HG02763 (cell line): ENCODE data around the gene GRPR.

Experiments used
- ATAC-seq: cut with Tn5 transposase; IDR thresholded peaks from one replicate; pipeline ENCODE4 v1.9.1; 2021; ENCODE audit warnings: mild to moderate bottlenecking, moderate library complexity; ENCODE audit not compliant: unreplicated experiment

The GRPR gene

DNA sequence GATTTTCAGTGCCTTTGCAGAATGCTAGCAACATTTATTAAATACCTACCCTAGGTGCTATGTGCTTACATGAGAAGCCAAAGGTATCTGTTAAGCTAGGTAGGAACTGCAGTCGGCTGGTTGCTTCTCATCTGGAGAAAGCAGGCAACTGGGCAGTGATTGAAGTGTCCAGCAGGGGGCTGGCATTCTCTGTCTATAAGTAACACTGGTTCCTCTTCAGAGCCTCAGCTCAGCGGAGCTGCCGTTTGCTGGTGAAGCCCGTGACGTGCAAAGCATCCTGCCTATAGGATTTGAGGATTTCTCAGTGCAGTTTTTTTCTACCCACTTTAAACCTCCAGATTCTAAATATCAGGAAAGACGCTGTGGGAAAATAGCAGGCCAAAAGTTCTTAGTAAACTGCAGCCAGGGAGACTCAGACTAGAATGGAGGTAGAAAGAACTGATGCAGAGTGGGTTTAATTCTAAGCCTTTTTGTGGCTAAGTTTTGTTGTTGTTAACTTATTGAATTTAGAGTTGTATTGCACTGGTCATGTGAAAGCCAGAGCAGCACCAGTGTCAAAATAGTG lies at the start of gene GRPR:
TSS of gene GRPR (plus strand) at position 344 of the 565 bp plus-strand sequence. CDS start 389 bp downstream, outside the sequence.
- peak; percentile 61 for ATAC-seq

DNA sequence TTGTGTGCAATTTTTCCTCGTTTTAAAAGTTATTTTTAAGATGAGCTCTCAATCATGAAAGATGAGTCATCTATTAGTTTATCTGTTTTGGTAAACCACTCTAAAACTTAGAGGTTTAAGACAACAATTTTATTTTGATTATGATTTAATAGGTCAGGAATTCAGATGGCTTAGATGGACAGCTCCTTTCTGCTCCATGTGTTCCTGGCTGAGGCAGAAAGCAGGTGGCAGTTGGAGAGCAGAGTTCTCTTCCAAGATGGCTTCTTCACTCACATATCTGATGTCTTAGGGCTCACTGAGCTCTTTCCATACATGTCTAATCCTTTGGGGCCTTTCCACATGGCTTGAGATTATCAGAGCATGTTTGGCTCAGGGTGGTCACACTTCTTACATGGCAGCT lies 48.3 kb upstream of the GRPR start:
- no peak for ATAC-seq

GRCh38 chrX:16076834-16077233 lies 46.5 kb upstream of the GRPR start:
- ATAC-seq, result no peak

- no peak for ATAC-seq
Observed at GRCh38 chrX:16077811-16078210, 45.6 kb upstream of the GRPR start.

DNA sequence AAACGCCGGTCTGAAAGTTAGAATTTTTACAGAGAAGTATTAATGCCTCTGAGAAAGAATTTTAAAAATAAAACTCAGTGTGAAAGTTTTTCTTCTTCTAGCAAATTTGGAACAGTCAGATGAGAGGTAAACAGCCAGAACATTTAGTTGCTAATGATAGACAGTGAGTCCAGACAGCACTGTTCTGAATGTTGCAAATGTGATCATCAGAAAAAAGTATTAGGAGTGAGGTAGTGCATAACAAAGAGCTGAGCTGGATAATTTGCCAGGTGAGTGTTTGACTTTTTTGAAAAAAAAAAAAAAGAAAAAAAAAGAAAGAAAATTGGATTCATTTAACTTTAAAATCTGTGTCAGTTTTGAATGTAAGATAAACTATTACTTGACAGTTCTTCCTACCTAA lies 42.0 kb upstream of the GRPR start:
- ATAC-seq, result no peak

DNA sequence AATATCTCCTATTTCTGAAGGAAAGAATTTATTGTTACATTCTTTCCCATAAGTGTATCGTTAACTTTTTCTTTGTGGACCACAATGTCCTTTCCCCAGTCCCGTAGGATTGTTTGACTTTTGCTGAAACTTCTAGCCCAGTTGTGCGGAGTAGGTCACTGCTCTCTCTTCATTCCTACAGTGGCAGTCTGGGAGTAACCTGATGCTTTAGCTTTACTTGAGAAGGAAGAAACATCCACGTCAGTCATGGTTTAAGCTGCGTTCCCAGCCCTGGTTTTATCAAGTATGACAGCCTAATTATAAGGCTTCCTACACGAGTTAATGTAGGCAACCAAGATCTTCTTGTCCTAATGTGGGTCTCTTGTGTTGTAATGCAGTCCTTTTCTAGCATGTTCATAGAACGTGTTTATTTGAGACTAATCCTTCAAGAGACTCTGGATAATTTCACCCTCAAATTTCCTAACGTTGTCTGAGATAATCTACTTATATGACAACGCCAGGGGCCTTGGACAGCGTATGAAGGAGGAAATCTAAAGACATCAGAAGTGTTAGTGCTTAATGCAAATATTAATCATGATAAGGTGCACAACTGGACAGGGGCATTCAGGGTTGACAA lies 40.8 kb upstream of the GRPR start:
- no peak for ATAC-seq

DNA sequence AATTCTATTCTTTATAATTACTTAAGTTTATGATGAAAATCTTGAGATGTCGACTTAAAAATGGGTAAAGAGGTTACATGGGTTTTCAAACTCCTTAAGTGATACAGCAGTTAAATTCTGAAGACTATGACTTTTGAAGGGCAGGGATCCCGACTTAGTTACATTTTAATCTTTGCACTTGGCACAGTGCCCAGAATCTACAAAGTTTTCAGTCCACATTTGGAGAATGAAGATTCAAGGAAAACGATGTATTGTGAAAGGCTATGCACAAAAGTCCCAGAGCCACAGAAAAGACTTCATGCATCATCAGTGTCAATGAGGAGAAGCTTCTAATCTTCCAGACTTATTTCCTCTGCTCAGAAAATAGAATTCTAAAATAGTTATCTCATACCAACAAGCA lies 36.3 kb upstream of the GRPR start:
- ATAC-seq, result no peak

GRCh38 chrX:16089086-16089485 lies 34.3 kb upstream of the GRPR start:
- ATAC-seq, result no peak

DNA sequence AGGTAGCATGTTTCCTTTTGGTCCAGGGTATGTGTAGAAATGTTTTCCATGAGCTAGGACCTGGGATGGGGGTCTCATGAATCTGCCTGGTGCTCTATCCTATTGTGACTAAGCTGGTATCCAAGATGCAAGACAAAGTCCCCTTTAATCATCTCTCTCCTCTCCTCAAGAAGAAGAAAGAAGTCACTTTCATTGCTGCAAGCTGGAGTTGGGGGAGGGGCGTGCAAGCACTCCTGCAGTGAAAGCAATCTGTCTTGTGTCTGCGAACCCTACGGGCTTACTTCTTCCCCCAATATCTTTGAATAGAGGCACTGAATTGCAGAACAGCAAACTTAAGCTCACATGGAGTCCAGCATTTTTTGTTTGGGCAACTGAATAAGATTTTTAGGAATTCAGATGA lies 27.2 kb upstream of the GRPR start:
- ATAC-seq, result no peak

DNA sequence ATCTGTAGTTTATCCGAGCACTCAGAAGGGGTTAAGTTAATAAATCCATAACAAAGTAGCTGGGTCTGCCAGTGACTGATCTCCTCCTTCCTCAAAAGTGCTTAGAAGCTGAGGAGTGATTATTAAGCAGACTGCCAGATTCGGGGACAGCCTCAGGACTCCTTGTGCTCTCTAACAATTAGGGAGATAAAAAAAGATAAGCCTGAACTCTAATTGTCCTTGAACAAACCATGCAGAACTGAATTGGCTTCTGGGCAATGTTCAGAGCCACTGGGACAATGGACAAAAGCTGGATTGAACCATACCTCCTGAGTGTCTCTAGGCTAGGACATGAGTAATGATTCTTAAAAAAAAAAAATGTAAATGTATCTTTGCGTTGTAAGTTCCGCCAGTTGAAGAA lies 22.7 kb upstream of the GRPR start:
- no peak for ATAC-seq

DNA sequence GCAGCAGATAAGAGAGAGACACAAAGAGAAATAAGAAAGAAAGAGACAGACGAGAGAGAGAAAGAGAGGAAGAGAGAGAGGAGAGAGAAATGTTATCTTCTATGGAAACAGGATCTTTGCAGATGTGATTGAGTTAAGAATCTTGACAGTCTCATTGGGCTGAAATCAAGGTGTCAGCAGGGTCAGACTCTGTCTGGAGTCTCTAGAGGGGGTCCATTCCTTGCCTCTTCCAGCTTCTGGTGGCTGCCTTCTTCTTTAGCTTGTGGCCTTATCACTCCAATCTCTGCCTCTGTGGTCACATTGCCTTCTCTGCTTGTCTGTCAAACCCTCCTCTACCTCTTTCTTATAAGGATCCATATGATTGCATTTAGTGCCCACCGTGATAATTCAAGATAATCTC lies 21.8 kb upstream of the GRPR start:
- ATAC-seq, result no peak

GRCh38 chrX:16103625-16104024 lies 19.7 kb upstream of the GRPR start:
- ATAC-seq, result no peak

DNA sequence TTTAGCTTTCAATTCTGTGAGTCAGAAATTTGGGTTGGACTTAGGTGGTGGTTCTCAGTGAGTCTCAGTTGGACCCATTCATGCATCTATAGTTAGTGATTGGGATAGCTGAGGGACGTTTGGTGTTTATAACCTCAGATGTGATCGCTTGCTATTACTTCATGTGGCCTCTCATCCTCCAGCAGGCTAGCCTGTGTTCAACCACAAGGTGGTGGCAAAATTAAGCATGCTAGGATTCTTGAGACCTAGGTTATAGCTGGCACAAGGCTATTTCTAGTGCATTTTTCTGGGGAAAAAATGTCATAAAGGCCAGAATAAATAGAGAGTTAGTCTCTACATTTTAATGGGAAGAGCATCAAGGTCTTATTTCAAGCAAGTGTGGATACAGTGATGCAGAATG lies 10.9 kb upstream of the GRPR start:
- ATAC-seq, result no peak

DNA sequence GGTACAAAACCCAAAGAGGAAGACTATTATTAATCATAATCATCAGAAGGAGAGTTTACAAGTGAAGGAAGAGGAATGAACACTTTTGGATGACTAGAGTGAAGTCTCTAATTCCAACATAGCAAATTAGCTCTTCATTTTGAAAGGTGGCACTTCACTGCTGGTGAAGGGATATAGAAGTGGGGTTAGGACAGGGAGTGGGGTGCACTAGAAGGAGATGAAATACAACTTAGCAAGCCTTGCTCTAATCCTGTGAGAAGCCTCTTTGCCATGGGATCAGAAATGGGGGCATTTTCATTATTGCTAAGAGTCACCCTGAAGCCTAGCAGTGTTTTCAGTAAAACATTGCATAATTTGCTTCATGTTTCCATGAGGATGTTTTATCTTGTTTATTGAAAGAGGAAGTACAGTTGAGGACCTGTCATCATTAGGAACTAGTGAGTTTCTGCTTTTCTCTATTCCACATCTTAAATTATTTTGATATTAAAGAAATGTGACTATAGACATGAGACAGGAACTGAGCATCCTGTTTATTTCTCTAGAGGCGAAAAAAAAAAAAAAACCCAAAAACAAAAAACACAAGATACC lies 9.3 kb upstream of the GRPR start:
- ATAC-seq, result no peak

DNA sequence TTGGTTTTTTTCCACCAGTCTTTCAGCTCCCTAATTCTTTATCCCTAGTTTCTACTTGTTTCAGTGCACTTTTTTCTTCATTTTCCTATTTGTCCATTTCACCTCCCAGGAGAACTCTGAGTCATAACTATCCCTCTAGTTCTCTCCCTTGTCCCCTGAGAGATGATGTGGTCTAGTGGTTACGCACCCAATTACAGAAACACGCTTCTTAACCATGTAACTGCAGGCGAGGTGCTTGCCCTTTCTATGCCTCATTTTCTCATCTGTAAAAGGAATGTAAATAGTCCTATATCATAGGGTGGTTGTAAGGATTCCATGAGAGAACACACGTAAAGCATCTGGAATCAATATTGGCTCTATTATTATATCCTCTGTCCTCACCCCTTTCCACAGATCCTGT lies 8.8 kb upstream of the GRPR start:
- no peak for ATAC-seq

GRCh38 chrX:16119353-16120220 lies 3.8 kb upstream of the GRPR start:
- peak; percentile 84 for ATAC-seq

- no peak for ATAC-seq
Observed at GRCh38 chrX:16120431-16120830, 2.9 kb upstream of the GRPR start.

DNA sequence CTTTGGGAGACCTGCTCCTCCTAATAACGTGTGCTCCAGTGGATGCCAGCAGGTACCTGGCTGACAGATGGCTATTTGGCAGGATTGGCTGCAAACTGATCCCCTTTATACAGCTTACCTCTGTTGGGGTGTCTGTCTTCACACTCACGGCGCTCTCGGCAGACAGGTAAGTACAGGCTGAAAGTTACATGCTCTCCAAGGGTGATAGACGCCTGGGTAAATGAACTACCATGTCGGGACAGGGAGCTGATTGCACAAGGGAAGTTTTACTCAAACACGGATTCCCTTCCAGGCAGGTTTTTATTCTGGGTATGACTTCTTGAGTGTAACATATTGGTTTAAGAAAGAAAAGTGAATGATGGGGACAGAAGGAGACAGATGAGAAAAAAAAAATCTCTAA lies 836 bp downstream of the GRPR start:
- no peak for ATAC-seq

- ATAC-seq, result no peak
Observed at GRCh38 chrX:16125520-16126149, 2.3 kb downstream of the GRPR start.

- no peak for ATAC-seq
Observed at GRCh38 chrX:16130707-16131106, 7.3 kb downstream of the GRPR start.

DNA sequence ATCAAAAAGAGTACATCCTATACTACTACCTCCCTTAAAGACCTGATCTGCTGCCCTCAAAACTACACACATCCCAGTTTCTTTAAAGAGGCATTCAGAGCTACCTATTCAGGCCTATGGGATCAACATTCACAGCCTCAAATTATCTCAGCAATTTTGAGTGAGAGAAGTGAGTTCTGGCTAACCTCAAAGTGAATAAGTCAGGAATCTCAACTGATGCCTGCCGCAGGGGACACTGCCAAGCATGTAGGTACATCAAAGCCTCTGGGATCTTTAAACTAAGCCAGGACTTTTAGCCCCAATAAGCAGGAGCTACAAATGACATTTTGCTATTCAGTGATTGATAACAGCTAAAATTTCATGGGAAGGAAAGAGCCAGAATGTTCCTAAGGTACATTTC lies 11.6 kb downstream of the GRPR start:
- no peak for ATAC-seq
